HG03045 (cell line): ENCODE data around the gene ATG7.
"Not testable (repeated sequence)": the region's sequence is repeated elsewhere in the genome, so short reads cannot be mapped to it uniquely, and the experiment has no call there.

ENCODE experiments used
- ATAC-seq: cut with Tn5 transposase; IDR thresholded peaks from one replicate; pipeline ENCODE4 v1.9.1; 2021; ENCODE audit warnings: mild to moderate bottlenecking, moderate library complexity; ENCODE audit not compliant: unreplicated experiment

ATG7 gene

GRCh38 chr3:11348877-11349276 is 76.7 kb downstream of the ATG7 start:
- ATAC-seq: not testable (repeated sequence)

GRCh38 chr3:11349446-11349845 is 77.2 kb downstream of the ATG7 start:
- no peak for ATAC-seq

- no peak for ATAC-seq
Observed at GRCh38 chr3:11350374-11350773, 78.2 kb downstream of the ATG7 start.

- ATAC-seq: no peak
Observed at GRCh38 chr3:11351451-11351850, 79.3 kb downstream of the ATG7 start.

GRCh38 chr3:11356269-11356668 is 84.1 kb downstream of the ATG7 start:
- ATAC-seq: no peak

- no peak for ATAC-seq
Observed at GRCh38 chr3:11362600-11362999, 90.4 kb downstream of the ATG7 start.

GRCh38 chr3:11363715-11364114 is 91.5 kb downstream of the ATG7 start:
- no peak for ATAC-seq

GRCh38 chr3:11364181-11364580 is 92.0 kb downstream of the ATG7 start:
- no peak for ATAC-seq

GRCh38 chr3:11367143-11367693 is 95.0 kb downstream of the ATG7 start:
- ATAC-seq: no peak

- no peak for ATAC-seq
Observed at GRCh38 chr3:11370191-11370590, 98.0 kb downstream of the ATG7 start.

- no peak for ATAC-seq
Observed at GRCh38 chr3:11370966-11371365, 98.8 kb downstream of the ATG7 start.

- no peak for ATAC-seq
Observed at GRCh38 chr3:11371747-11372146, 99.5 kb downstream of the ATG7 start.

- ATAC-seq: no peak
Observed at GRCh38 chr3:11373235-11373634, 101.0 kb downstream of the ATG7 start.

GRCh38 chr3:11373654-11374053 is 101.5 kb downstream of the ATG7 start:
- ATAC-seq: no peak

- no peak for ATAC-seq
Observed at GRCh38 chr3:11375333-11376088, 103.3 kb downstream of the ATG7 start.

GRCh38 chr3:11377719-11378118 is 105.5 kb downstream of the ATG7 start:
- no peak for ATAC-seq

GRCh38 chr3:11379238-11379823 is 107.1 kb downstream of the ATG7 start:
- no peak for ATAC-seq

GRCh38 chr3:11379824-11380701 is 107.9 kb downstream of the ATG7 start:
- no peak for ATAC-seq

- no peak for ATAC-seq
Observed at GRCh38 chr3:11381141-11381540, 108.9 kb downstream of the ATG7 start.

- no peak for ATAC-seq
Observed at GRCh38 chr3:11381563-11381962, 109.4 kb downstream of the ATG7 start.

GRCh38 chr3:11382146-11382745 is 110.0 kb downstream of the ATG7 start:
- ATAC-seq: no peak
